GM19438 (cell line): ENCODE results near the gene RARB.

Experiments used
- ATAC-seq: cut with Tn5 transposase; IDR thresholded peaks from one replicate; pipeline ENCODE4 v1.9.1; 2021; ENCODE audit warnings: low read depth; ENCODE audit not compliant: unreplicated experiment

The RARB gene

DNA sequence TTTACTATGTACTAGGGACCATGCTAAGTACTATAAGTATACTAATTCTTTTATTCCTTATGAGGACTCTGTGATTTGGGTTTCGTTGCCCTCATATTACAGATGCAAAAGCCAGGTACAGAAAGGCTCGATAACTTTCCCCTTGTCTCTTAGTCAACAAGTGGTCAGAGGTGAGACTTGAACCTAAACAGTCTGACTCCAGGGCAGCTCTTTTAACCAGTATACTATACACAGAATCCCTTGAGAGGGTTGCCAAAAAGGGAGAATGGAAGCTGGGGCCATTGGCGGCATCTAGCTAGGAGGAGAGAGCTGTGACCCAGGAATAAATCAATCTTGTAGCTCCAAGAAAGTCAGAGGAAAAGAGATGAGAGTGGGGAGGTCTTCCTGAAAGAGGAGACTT is 144.3 kb downstream of the RARB start:
- ATAC-seq = no peak

GRCh38 chr3:25572919-25573385 is 144.9 kb downstream of the RARB start:
- no peak for ATAC-seq

DNA sequence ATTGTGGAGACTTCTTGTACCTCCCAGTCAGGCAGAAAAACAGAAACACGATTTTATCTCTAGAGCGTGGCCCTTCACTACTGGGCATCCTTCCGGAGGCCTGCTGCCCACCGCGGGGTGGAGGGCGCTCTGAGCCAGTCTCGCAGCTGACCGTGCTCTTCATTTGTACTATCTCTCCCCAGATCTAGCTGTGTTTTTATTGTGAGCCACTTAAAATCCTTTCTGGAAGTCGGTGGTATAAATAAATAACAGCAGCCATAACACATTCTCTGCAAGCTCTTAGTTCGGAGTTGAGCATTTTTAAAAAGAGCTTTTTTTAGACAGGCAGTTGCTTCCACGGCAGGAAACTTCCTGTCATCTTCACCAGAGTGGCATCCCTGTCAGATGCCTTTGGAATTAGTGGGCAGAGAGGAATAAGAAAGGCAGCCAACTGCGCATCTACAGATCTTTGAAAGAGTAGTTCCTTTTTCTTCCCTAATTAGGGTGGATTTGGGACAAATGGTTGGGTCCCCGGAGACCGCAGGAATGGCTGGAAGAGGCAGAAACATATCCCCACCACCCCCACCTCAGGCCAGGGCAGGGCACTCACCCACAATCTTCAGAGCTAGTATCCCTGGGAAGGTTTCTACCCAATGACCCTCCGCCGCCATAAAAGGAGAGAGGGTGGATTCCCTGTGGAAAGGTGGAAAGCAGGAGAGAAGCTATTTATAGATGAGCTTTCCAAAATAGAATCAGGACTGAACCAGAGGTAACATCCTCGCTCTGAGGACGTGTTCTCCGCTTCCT is 145.5 kb downstream of the RARB start:
- ATAC-seq = no peak

- no peak for ATAC-seq
Observed at GRCh38 chr3:25574172-25574765, 146.2 kb downstream of the RARB start.

GRCh38 chr3:25575001-25575400 is 146.9 kb downstream of the RARB start:
- no peak for ATAC-seq

DNA sequence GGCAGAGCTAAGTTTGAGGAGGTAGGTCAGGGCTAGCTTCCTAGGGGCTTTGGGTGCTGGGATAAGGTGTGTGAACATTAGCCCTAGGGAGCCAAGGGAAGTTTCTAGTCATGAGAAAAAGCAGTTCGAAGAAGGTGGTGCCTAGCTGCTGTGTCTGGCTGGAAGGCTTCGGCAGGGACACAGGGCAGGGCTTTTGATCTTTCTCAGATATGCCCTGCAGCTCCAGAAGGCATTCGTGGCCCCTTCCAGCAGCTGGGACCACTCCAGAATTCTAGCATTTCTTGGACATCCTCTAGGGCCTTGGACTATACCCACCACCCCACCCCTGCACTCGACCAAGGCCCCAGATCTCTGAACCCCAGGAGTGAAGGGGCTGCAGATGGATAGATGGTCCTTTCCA is 148.1 kb downstream of the RARB start:
- ATAC-seq = no peak

DNA sequence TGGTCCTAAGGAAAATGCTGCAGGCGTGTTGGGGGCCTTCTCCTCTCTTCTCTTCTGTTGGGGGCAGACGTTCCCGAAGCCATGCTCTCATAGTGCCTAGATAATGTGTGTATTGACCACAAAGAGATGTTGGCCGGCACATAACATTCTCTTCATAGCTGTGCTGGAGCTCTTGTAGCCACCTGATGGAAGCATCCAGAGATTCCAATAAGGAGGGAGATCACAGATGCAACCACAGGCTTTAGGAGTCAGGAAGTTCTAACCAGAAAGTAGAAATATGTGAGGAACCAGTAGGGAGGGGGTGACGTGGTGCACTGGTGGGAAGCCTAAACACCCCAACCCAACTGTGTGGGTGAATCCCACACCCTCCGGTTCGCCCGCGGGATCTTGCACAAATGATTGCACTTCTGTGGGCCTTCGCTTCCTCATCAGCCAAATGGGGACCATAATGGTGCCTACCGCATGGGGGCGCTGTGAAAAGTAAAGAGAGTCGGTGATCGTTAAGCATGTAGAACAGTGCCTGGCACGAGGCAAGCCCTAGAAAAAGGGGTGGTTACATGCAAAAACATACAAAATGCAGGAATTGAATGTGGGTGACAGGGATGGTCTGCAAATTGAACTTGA is 148.9 kb downstream of the RARB start:
- no peak for ATAC-seq

GRCh38 chr3:25578059-25578458 is 150.0 kb downstream of the RARB start:
- ATAC-seq = no peak

DNA sequence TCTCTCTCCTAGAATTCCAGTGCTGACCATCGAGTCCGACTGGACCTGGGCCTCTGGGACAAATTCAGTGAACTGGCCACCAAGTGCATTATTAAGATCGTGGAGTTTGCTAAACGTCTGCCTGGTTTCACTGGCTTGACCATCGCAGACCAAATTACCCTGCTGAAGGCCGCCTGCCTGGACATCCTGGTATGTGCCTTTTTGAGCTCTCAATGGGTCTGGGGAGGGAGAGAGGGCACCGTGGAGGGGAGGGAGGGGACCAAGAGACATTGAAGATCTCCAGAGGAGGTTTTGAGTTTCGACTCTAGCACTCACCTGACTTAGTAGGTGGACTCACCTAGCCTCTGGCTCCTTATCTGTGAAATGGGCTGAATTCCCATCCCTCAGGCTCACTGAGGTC is 152.5 kb downstream of the RARB start:
- ATAC-seq = no peak

GRCh38 chr3:25581335-25581734 is 153.3 kb downstream of the RARB start:
- no peak for ATAC-seq

- no peak for ATAC-seq
Observed at GRCh38 chr3:25581823-25582222, 153.8 kb downstream of the RARB start.

DNA sequence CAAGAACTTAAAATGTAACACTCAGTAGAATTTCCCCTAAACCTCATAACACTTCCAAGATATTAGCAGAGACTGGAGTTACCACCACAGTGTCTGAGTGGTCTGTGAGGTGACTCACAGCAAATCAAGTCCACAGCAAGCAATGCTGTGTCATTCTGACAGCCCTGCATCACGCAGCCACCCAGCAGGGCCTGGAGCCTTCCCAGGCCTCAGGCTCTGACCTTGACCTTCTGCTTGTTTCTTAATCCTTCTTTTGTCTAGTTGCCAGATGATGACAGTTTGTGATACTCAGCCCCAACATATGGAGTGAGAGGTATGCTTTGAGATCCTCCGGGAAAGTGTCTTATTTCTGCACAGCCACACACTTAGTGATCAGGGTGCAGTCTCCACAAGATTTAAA is 154.2 kb downstream of the RARB start:
- ATAC-seq = no peak

GRCh38 chr3:25583343-25583742 is 155.3 kb downstream of the RARB start:
- ATAC-seq = no peak

DNA sequence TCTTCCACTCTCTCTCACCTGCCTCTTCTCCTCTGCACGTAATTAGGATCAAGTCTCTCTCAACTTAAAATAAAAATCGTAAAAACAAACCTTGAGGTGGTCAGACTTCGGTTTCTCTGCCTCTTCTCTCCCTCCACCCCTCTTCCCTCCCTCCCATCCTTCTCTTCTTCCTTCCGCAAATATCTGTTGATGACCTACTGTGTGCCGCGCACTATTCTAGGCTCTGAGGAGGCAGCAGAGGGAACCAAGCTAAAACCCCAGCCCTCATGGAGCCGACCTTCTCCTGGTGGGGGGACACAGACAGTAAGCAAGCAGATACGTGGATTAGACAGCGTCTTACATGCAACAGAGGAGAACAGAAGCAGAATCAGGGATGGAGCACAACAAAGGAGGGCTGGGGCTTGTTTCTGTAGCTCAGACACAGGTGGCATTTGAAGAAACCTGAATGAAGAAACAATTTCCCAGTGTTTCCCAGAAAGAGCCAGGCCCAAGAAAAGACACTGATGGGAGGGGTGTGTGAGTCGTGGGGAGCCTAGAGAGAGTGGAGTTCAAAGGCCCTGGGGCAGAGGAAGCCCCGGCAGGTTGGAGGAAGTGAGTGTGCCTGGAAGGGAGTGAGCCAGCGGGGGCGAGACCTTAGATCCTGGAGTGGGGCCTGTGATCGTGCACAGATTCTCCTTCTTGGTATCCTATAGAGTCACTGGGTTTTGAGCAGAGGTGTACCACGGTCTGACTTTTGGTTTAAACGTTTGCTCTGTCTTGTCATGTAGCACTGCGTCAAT is 156.1 kb downstream of the RARB start:
- no peak for ATAC-seq

GRCh38 chr3:25585361-25586166 is 157.5 kb downstream of the RARB start:
- no peak for ATAC-seq

DNA sequence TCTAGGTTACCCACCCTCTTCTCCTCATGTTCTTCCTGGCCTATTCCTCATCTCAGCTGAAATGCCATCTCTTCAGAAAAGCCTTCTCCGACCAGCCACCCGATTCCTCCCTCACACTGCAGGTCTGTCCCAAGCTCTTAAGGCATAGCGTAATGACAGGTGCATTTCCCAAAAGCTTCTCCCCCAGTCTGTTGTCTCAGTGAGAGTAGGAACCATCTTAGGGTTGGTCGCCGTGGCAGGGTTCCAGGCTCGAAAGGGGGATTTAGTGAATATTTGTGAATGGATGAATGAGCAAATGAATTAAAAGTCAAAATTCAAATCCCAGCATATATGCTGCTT is 158.1 kb downstream of the RARB start:
- no peak for ATAC-seq

- ATAC-seq = no peak
Observed at GRCh38 chr3:25586553-25586952, 158.5 kb downstream of the RARB start.

- no peak for ATAC-seq
Observed at GRCh38 chr3:25587094-25587493, 159.0 kb downstream of the RARB start.

- no peak for ATAC-seq
Observed at GRCh38 chr3:25587526-25587925, 159.5 kb downstream of the RARB start.

- ATAC-seq = no peak
Observed at GRCh38 chr3:25587975-25588374, 159.9 kb downstream of the RARB start.
